ENCODE results near the gene KRTAP10-1.

KRTAP10-1 gene

GRCh38 chr21:44500111-44500510 lies 39.9 kb downstream of the KRTAP10-1 start:
- DNase-seq = no peak

- no peak for DNase-seq
Measured at GRCh38 chr21:44499631-44500030, 40.4 kb downstream of the KRTAP10-1 start.

GRCh38 chr21:44499211-44499560 lies 40.8 kb downstream of the KRTAP10-1 start:
- no peak for DNase-seq

- DNase-seq = no peak
Measured at GRCh38 chr21:44498280-44499210, 41.5 kb downstream of the KRTAP10-1 start.

GRCh38 chr21:44497703-44498126 lies 42.3 kb downstream of the KRTAP10-1 start:
- DNase-seq = no peak

GRCh38 chr21:44496564-44497550 lies 43.1 kb downstream of the KRTAP10-1 start:
- DNase-seq = no peak

GRCh38 chr21:44495611-44496563 lies 44.1 kb downstream of the KRTAP10-1 start:
- no peak for DNase-seq

GRCh38 chr21:44494956-44495355 lies 45.0 kb downstream of the KRTAP10-1 start:
- no peak for DNase-seq

DNA sequence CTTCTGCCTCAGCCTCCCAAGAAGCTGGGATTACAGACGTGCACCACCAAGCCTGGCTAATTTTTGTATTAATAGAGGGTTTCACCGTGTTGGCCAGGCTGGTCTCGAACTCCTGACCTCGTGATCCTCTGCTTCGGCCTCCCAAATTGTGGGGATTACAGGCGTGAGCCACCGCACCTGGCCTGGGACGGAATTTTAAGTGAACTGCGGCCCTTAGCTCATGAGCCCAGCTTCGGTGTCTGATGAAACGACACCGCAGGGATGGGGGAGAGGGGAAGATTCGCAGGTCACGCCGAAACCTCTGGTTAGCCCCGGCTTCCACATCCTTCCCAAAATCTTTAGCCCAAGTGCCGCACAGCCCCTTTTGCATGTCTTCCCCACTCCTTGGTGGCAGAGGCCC lies 45.6 kb downstream of the KRTAP10-1 start:
- no peak for DNase-seq

- DNase-seq = no peak
Measured at GRCh38 chr21:44492567-44493385, 47.2 kb downstream of the KRTAP10-1 start.

DNA sequence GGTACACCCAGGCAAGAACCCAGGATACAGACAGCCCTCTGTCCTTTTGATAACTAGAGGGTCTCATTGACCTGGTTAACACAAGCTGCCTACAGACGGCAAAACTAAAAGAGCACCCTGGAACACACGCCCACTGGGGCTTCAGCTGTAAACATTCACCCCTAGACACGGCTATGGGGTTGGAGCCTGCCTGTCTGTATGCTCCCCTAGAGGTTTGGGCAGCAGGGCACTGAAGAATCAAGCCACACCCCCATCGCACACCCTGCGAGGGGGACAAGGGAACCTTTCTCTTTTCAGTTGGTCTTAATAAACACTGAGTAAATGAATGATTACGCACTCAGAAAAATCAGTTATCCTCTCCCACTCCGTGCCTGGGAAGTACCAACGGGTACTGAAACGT lies 49.2 kb downstream of the KRTAP10-1 start:
- DNase-seq = no peak

- DNase-seq = no peak
Measured at GRCh38 chr21:44490405-44490804, 49.6 kb downstream of the KRTAP10-1 start.

GRCh38 chr21:44489962-44490361 lies 50.0 kb downstream of the KRTAP10-1 start:
- DNase-seq = no peak

Data from NCI-H226 (cell line).